ENCODE results near the gene CCM2. TPM values are rescaled to one million over a fixed set of nuclear protein-coding genes. Genes with fewer than 3 reads are reported as not detected.
"Not testable (repeated sequence)": the region's sequence is repeated elsewhere in the genome, so short reads cannot be mapped to it uniquely, and the experiment has no call there.

Gene CCM2
- total and polyA plus RNA-seq, 4 donors = 21.7 to 57.6 (median 51.1) TPM

DNA sequence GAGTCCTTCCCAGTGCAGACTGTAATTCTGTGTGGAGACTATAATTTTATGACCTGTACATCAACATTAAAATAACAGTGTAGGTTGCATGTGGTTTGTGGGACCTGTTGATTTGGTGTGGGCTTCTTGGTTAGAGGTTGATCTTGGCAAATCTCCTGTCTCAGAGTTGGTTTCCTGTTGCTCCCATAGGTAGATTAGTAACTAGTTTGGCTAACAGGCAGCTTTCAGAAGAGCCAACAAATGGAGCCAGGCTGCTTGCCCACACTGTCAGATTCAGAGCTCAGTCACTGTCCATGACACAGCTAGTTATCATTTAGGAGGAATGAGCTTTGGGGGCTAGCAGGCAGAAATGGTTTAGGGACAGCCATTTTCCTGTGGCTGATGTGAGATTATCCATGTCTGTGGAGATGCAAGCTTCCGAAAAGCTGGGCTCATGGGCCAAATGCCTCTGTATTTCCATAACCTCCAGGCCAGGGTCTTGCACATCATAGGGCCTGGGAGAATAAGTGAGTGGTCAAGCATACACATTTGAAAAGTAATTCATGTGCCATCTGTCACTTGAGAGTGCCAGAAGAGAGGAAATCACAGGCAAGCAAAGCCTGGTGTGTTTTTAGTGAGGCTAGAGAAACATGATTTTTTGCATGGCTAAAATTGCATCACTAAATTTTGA, 33.4 kb downstream of the CCM2 start:
- Histone ChIP-seq H3K9ac (ENCODE audit: insufficient read depth in 1 of 2, low read length in 2 of 2) (no peak overlapping the region), H3K27ac (ENCODE audit: low read depth in 1 of 2, low read length in 1 of 2) (no peak overlapping the region), H3K4me1 (ENCODE audit: control insufficient read depth in 5 of 5, insufficient read depth in 5 of 5, low read length in 5 of 5) (peaks cover 0 to 14% (median 0%) of the 10 kb centered on the region in 5 donors), H3K4me3 (no peak overlapping the region), H3K36me3 (ENCODE audit: control insufficient read depth in 4 of 4, insufficient read depth in 4 of 4, low read length in 4 of 4) (peaks cover 0 to 5% (median 1%) of the 10 kb centered on the region in 4 donors), H3K27me3 (ENCODE audit: control insufficient read depth in 3 of 3, insufficient read depth in 3 of 3, low read length in 2 of 3) (no peaks in the 10 kb centered on the region), H3K9me3 (ENCODE audit: control insufficient read depth in 4 of 4, insufficient read depth in 3 of 4, low read length in 3 of 4) (no peaks in the 10 kb centered on the region)
- 84 to 96% methylated on average over 1 of the region's 1 CpG for WGBS, 2 donors
- TF ChIP-seq, protein P1, sequence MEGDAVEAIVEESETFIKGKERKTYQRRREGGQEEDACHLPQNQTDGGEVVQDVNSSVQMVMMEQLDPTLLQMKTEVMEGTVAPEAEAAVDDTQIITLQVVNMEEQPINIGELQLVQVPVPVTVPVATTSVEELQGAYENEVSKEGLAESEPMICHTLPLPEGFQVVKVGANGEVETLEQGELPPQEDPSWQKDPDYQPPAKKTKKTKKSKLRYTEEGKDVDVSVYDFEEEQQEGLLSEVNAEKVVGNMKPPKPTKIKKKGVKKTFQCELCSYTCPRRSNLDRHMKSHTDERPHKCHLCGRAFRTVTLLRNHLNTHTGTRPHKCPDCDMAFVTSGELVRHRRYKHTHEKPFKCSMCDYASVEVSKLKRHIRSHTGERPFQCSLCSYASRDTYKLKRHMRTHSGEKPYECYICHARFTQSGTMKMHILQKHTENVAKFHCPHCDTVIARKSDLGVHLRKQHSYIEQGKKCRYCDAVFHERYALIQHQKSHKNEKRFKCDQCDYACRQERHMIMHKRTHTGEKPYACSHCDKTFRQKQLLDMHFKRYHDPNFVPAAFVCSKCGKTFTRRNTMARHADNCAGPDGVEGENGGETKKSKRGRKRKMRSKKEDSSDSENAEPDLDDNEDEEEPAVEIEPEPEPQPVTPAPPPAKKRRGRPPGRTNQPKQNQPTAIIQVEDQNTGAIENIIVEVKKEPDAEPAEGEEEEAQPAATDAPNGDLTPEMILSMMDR (IDR thresholded peaks at IDR 0.05; ENCODE audit: control extremely low read depth, extremely low read depth) = no peak
- ATAC-seq (ENCODE audit: insufficient read depth, low FRiP score) (no peak), DNase-seq (no peak)

DNA sequence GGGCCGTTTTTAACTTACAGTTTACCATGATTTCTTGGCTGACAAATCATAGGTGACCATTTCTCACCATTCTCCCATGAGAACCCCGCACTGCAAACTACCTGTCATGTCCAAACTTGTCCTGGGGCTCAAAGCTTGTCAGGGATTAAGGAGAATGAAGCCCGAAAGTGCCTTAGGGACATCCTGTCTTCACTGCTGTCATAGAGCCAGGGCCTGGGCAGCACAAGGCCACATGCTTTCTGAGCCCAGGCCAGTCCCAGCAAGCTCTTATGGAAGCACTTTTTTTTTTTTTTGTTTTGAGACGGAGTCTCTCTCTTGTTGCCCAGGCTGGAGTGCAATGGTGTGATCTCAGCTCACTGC, 33.9 kb downstream of the CCM2 start:
- Histone ChIP-seq H3K9me3 (ENCODE audit: control insufficient read depth in 4 of 4, insufficient read depth in 3 of 4, low read length in 3 of 4) (no peaks in the 10 kb centered on the region), H3K9ac (ENCODE audit: insufficient read depth in 1 of 2, low read length in 2 of 2) (no peak overlapping the region), H3K4me3 (no peak overlapping the region), H3K27me3 (ENCODE audit: control insufficient read depth in 3 of 3, insufficient read depth in 3 of 3, low read length in 2 of 3) (no peaks in the 10 kb centered on the region), H3K36me3 (ENCODE audit: control insufficient read depth in 4 of 4, insufficient read depth in 4 of 4, low read length in 4 of 4) (peaks cover 0 to 7% (median 3%) of the 10 kb centered on the region in 4 donors), H3K4me1 (ENCODE audit: control insufficient read depth in 5 of 5, insufficient read depth in 5 of 5, low read length in 5 of 5) (peaks cover 0 to 13% (median 0%) of the 10 kb centered on the region in 5 donors), H3K27ac (ENCODE audit: low read depth in 1 of 2, low read length in 1 of 2) (no peak overlapping the region)
- no peak for DNase-seq
- ATAC-seq (ENCODE audit: insufficient read depth, low FRiP score) = no peak
- TF ChIP-seq, protein P1 (IDR thresholded peaks at IDR 0.05; ENCODE audit: control extremely low read depth, extremely low read depth) = no peak
- WGBS, 2 donors = 74 to 81% methylated on average over 4 of the region's 4 CpGs

DNA sequence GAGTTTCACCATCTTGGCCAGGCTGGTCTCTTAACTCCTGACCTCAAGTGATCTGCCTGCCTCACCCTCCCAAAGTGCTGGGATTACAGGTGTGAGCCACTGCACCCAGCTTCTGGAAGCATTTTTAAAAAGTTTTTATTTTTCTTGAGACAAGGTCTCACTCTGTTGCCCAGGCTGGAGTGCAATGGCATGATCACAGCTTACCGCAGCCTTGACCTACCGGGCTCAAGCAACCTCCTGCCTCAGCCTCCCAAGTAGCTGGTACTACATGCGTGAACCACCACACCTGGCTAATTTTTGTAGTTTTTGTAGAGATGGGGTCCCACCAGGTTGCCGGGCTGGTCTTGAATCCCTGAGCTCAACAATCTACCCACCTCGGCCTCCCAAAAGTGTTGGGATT, 34.7 kb downstream of the CCM2 start:
- H3K27me3 ChIP-seq (ENCODE audit: control insufficient read depth in 3 of 3, insufficient read depth in 3 of 3, low read length in 2 of 3); ATAC-seq (ENCODE audit: insufficient read depth, low FRiP score); H3K27ac ChIP-seq (ENCODE audit: low read depth in 1 of 2, low read length in 1 of 2); DNase-seq; H3K9ac ChIP-seq (ENCODE audit: insufficient read depth in 1 of 2, low read length in 2 of 2); H3K9me3 ChIP-seq (ENCODE audit: control insufficient read depth in 4 of 4, insufficient read depth in 3 of 4, low read length in 3 of 4); H3K4me3 ChIP-seq: not testable (repeated sequence)
- WGBS, 2 donors = 79 to 100% methylated on average over 5 of the region's 5 CpGs
- Histone ChIP-seq H3K4me1 (ENCODE audit: control insufficient read depth in 5 of 5, insufficient read depth in 5 of 5, low read length in 5 of 5) (peaks cover 0 to 12% (median 0%) of the 10 kb centered on the region in 5 donors), H3K36me3 (ENCODE audit: control insufficient read depth in 4 of 4, insufficient read depth in 4 of 4, low read length in 4 of 4) (peaks cover 0 to 11% (median 5%) of the 10 kb centered on the region in 4 donors)

DNA sequence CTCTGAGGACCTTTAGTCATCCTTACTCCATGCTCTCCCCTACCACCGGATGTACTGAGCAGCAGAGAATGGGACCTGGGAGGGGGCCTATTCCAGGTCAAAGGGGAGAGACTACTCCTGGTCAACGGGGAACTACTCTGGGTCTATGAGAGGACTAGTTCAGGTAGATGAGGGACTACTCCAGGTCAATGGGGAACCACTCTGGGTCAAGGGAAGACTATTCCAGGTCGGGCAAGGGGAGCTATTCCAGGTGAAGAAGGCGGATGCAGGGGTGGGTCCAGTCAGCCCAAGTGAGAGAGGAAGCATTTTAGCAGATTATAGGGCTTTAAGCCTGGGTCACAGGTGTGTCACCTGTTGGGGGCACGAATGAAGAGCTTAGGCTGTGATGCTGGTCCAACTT, 35.4 kb downstream of the CCM2 start:
- Histone ChIP-seq H3K27ac (ENCODE audit: low read depth in 1 of 2, low read length in 1 of 2) (no peak overlapping the region), H3K4me1 (ENCODE audit: control insufficient read depth in 5 of 5, insufficient read depth in 5 of 5, low read length in 5 of 5) (peaks cover 0 to 12% (median 0%) of the 10 kb centered on the region in 5 donors), H3K9ac (ENCODE audit: insufficient read depth in 1 of 2, low read length in 2 of 2) (no peak overlapping the region), H3K27me3 (ENCODE audit: control insufficient read depth in 3 of 3, insufficient read depth in 3 of 3, low read length in 2 of 3) (no peaks in the 10 kb centered on the region), H3K36me3 (ENCODE audit: control insufficient read depth in 4 of 4, insufficient read depth in 4 of 4, low read length in 4 of 4) (peaks cover 0 to 11% (median 5%) of the 10 kb centered on the region in 4 donors), H3K4me3 (no peak overlapping the region), H3K9me3 (ENCODE audit: control insufficient read depth in 4 of 4, insufficient read depth in 3 of 4, low read length in 3 of 4) (no peaks in the 10 kb centered on the region)
- DNase-seq (no peak), ATAC-seq (ENCODE audit: insufficient read depth, low FRiP score) (no peak)
- 88% methylated on average over 5 of the region's 5 CpGs for WGBS, 2 donors
- TF ChIP-seq, protein P1 (IDR thresholded peaks at IDR 0.05; ENCODE audit: control extremely low read depth, extremely low read depth) = no peak

Data from lung (tissue), 12 donors.